ENCODE results near the gene CCDC157.

The CCDC157 gene

DNA sequence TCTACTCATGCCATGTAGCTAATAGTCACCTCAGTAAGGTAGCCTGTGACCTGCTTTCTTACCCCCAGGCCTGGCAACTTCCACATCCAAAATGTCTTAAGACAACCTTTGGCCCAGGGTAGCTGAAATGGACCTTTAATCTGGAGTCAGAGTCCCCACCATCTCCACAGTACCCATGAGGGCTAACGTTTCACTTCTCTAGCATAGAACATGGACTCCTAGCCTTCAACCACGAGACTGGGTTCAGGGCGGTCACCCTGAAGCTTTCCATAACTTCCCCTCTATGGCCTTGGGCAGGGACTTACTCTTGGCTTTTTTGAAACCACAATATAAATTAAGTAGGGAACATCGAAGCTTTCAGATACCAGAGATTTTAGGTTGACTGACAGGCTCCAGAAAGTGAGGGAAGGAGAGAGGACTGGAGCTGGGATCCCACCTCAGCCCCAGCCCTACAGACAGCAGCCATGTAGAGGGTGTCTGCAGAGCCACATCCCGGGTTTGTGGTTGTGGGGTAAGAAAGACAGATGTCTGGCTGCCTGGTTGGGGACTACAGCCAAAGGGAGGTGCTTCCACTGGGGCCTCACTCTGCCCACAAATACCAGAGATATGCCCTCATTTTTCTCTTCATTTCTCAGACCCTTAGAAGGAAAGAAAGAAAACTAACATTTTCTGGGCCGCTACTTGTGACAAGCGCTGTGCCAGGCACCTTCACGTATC, 32.6 kb upstream of the CCDC157 start:
- H3K4me3 ChIP-seq (ENCODE audit: low read depth, low read length) = peak overlapping the region; percentile 87
- no peak for DNase-seq (ENCODE audit: low read depth, low spot score)
- CTCF ChIA-PET = interaction anchor here (0.8 to 2.9 kb wide), 9 partner anchors 12 to 216 kb away, joined by 3 to 15 read pairs (median 7); partner anchors contain the start of genes CASTOR1 and RNF215
- POLR2A ChIA-PET = interaction anchor here (1.2 to 1.7 kb wide), 2 partner anchors 14 to 100 kb away, joined by 5 to 7 read pairs; no protein-coding TSS in a partner anchor
- no peak for TF ChIP-seq CTCF (IDR thresholded peaks at IDR 0.05; ENCODE audit: insufficient read depth, low read length, missing control alignments)

- H3K4me3 ChIP-seq (ENCODE audit: low read depth, low read length) = peak overlapping the region; percentile 87
- CTCF ChIA-PET = interaction anchor here (0.9 to 5.5 kb wide), 6 partner anchors 13 to 310 kb away, joined by 3 to 50 read pairs (median 10); partner anchors contain the start of genes CASTOR1 and RNF215
- peak; percentile 79 for DNase-seq (ENCODE audit: low read depth, low spot score)
- POLR2A ChIA-PET = interaction anchor here (1.2 to 2.0 kb wide), 3 partner anchors 15 to 99 kb away, joined by 5 to 8 read pairs (median 7); partner anchors contain the start of genes CCDC157 and SF3A1
- no peak for TF ChIP-seq CTCF (IDR thresholded peaks at IDR 0.05; ENCODE audit: insufficient read depth, low read length, missing control alignments)
These were observed 31.6 kb upstream of the CCDC157 start for GRCh38 chr22:30325065-30325720.

GRCh38 chr22:30325724-30326254, 31.0 kb upstream of the CCDC157 start:
- H3K4me3 ChIP-seq (ENCODE audit: low read depth, low read length) = peak overlapping the region; percentile 87
- TF ChIP-seq CTCF (IDR thresholded peaks at IDR 0.05; ENCODE audit: insufficient read depth, low read length, missing control alignments) = no peak
- POLR2A ChIA-PET = interaction anchor here (1.7 to 2.0 kb wide), 2 partner anchors 16 to 31 kb away, joined by 7 to 8 read pairs; partner anchors contain the start of genes CCDC157 and SF3A1
- CTCF ChIA-PET = interaction anchor here (0.9 to 5.5 kb wide), 5 partner anchors 38 to 309 kb away, joined by 3 to 50 read pairs (median 10); partner anchors contain the start of genes CASTOR1 and RNF215
- no peak for DNase-seq (ENCODE audit: low read depth, low spot score)

- DNase-seq (ENCODE audit: low read depth, low spot score) = no peak
- TF ChIP-seq CTCF (IDR thresholded peaks at IDR 0.05; ENCODE audit: insufficient read depth, low read length, missing control alignments) = no peak
- CTCF ChIA-PET = interaction anchor here (0.7 to 5.5 kb wide), 6 partner anchors 39 to 308 kb away, joined by 3 to 50 read pairs (median 7); partner anchors contain the start of genes CASTOR1 and RNF215
- peak overlapping the region; percentile 87 for H3K4me3 ChIP-seq (ENCODE audit: low read depth, low read length)
- POLR2A ChIA-PET = interaction anchor here (0.8 to 2.0 kb wide), 9 partner anchors 8 to 45 kb away, joined by 3 to 11 read pairs (median 3); partner anchors contain the start of genes CASTOR1, CCDC157 and SF3A1
These were observed 30.5 kb upstream of the CCDC157 start for GRCh38 chr22:30326255-30326705.

GRCh38 chr22:30326706-30327362, 30.0 kb upstream of the CCDC157 start, which contains the start of gene TBC1D10A:
Gene TBC1D10A (minus strand): TSS chr22:30326941. CDS start chr22:30326881, 60 bp downstream.
- POLR2A ChIA-PET = interaction anchor here (0.8 to 2.0 kb wide), 10 partner anchors 9 to 46 kb away, joined by 3 to 11 read pairs (median 3); partner anchors contain the start of genes CASTOR1, CCDC157 and SF3A1
- TF ChIP-seq CTCF (IDR thresholded peaks at IDR 0.05; ENCODE audit: insufficient read depth, low read length, missing control alignments) = no peak
- CTCF ChIA-PET = interaction anchor here (0.7 to 5.5 kb wide), 3 partner anchors 39 to 219 kb away, joined by 3 to 50 read pairs (median 4); partner anchors contain the start of gene CASTOR1
- DNase-seq (ENCODE audit: low read depth, low spot score) = no peak
- H3K4me3 ChIP-seq (ENCODE audit: low read depth, low read length) = peak within 1 kb of the TSS; percentile 87
